HG03378 (cell line): ENCODE measurements around the gene SORD.
"Not testable (repeated sequence)": the region's sequence is repeated elsewhere in the genome, so short reads cannot be mapped to it uniquely, and the experiment has no call there.

Experiments used
- ATAC-seq: cut with Tn5 transposase; IDR thresholded peaks from one replicate; pipeline ENCODE4 v1.9.1; 2021; ENCODE audit warnings: mild to moderate bottlenecking, moderate library complexity; ENCODE audit not compliant: unreplicated experiment

The SORD gene

DNA sequence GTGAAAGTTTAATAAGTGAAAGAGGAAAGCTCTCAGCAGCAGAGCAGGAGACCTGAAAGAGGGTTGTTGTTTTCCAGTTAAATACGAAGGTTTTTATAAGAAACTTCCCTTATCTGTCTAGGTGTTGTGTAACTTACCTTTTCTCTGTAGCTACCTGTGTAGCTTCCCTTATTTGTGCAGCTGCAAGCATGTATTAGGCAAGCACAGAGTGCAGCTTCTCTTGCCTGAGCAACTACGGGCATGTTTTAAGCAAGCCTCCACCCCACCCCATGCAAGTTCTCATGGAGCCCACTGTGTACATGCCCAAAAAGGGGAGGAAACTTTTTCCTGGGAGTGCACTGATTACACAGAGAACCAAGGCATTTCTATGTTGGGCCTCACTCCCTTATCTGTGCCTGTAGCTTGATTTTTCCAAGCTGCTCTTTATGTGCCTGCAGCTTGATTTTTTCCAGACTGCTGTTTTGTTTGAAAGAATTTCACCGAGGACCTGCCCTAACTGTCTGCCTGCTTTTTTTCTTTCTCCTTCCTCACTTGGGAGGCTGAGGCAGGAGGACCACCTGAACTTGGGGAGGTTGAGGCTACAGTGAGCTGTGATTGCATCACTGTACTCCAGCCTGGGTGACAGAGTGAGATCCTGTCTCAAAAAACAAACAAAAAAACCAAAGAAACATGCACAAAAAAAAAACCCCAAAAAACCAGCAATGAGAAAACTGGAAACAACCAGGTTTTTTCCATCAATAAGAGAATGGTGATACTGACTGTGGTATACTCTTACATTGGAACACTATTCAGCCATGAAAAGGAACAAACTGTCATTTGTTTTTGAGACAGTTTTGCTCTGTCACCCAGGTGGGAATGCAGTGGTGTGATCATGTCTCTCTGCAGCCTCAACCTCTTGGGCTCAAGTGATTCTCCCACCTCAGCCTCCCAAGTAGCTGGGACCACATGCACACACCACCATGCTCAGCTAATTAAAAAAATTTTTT, 36.0 kb downstream of the SORD start:
- not testable (repeated sequence) for ATAC-seq

DNA sequence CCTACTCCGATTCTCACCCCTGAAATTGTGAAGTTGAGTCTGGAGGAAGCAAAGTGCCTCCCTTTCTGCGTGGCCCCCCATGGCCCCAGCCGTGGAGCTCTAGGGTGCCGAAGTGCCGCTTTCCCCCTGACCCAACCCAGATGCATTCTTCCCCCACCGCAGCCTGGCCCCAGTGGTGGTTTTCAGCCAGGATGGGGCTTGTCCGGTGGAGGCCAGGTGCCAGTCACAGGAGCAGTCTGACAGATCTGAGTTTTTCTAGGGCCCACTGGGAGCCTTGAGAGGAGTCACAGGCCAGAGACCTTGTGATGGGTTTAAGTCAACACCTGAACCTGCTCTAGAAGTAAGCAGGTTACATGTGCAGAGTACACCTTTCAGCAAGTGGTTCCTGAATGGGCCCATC, 39.3 kb downstream of the SORD start:
- ATAC-seq, result not testable (repeated sequence)

DNA sequence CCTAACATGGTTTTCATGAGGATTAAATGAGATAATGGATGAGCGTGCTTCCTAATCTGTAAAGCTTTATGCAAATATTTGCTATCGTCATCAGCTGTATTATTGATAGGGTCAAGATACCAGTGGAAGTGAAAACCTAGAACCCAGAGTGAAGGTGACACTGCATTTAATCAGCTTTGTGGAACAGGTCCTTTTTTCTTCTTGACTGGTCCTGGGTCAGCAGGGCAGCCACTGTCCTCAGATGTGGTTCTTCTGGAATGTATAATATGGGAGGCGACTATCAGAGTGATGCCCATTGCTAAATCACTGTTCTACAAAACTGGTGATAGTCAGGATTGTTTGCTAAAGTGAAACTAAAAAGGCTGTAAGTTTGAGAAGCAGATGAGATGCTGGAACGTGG, 41.4 kb downstream of the SORD start:
- no peak for ATAC-seq

DNA sequence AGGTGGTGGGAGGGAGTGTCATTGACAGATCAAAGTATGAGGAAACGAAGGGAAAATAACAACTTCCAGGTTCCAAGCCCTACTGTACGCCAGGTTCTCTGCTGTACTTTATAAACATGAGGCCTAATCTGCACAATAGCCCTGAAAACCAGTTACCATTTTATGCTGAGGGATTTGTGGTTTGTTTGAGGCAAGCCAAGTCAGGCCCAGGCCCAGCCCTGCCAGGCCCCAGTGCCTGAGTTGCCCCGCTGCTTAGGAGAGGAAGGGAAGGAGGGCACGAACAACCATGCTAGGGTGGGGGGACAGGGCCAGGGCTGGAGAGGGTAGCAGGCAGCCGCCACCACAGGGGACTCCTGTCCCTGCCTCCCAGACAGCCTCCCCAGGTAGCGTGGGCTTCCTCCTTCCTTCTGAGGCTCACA, 47.0 kb downstream of the SORD start:
- ATAC-seq, result not testable (repeated sequence)

DNA sequence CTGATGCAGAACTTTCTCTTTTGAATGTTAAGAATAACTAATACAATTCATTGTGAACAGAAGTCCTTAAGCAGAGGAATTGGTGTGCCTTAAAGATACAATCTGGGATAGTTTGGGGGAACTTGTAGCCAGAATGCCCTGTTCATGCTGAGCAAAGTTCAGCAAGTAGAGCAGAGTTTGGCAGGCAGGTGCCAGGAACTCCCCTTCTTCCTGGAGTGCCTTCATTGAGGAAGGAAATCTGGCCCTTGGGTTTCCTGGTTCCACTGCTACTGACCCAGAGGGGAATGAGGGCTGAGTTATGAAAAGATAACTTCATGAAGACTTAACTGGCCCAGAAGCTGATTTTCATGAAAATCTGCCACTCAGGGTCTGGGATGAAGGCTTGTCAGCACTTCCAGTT, 50.6 kb downstream of the SORD start:
- ATAC-seq, result not testable (repeated sequence)

DNA sequence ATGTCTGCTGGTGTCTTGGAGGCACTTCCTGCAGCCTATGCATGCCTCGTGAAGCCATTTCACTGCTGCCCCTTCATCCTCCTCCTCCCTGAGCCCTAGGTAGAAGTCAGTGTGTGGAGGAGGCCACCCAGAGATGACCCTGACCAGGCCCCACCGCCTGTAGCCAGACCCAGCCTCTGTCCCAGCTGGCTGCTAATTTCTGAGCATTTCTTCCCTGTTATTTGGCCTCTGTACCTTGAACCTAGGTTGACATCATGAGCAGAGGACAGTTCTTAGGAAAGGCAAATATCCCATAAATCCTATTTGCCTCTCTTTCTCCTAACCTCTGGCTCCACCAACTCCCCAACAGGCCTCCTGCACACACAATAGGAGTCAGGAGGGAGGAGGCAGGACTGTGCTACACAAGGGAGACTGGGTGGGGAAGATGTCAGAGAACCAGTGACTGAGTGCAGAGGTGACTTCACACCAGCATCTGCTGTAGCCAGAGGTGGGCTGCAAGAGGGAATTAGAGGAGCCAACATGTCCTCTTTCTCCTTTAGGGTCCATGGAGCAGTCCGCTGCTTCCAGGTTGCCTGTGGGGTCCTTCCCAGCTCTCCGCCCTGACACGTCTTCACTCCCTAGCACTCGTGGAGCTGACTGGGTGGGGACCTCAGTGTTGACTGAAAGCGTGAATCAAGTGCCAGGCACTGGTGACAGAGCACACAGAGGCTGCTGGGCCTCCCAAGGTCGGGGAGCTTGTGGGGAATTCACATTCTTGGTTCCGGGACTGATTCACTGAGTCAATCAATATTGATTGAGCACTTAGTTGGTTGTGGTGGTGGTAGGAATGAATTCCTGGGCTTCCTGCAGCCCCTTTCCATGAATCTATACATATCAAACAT, 52.7 kb downstream of the SORD start:
- not testable (repeated sequence) for ATAC-seq

DNA sequence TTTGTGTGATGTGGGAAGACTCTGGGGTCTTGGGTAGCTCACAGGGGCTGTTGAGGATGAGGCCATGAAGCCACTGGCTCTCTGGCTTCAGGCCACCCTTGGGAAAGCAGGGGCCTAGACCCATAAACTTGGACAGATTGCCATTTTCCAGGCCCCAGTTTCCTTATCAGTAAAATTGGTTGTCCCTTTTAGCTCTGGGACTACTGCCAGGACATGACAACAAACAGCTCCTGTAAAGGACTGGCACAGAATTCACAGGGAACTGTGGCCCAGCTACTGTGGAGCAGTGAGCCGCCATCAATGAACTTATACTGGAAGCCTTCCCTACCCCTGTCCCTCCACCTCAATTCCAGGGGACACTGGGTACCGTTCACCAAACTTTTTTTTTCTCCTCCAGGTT, 54.4 kb downstream of the SORD start:
- ATAC-seq, result not testable (repeated sequence)

DNA sequence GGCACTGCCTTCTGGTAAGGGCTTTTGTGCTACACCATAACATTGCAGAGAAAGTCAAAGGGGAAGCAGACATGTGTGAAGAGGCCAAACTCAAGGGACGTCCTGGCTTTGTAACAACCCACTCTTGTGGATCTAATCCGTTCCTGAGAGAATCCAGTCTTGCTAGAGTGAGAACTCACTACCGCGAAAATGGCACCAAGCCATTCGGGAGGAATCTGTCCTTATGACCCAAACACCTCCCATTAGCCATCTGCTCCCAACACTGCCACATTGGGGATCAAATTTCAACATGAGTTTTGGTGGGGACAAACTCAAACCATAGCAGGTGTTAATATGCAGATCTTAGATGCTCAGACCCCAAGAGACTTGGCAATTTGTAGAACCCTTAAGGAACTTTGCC, 56.2 kb downstream of the SORD start:
- ATAC-seq, result not testable (repeated sequence)

DNA sequence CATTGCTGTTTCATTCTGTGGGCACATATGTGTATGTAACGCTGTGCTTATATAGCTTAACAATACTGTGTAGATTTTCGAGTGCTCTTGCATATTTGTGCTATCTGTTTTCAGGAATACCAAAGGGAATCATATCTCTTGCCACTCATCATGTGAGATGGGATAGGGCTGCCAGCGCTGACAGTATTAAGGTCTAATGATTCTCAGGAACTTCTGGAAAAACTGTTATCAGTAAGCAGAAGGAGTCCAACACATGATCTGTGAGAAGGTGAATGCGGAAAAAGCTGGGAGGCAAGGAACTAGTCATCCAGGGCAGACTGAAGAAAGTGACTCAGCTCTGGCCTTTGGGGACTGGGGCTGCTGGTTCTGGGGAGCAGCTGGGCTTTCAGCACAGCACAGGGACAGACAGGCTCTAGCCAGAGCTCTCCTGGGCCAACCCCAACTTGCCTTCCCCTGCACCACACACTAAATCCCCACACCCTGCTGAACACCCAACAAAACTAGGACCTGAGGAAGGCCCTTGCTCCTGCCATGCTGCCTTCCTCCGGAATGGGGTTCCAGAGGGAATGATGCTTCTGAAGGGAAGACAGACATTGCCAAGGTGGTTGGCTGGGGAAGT, 56.7 kb downstream of the SORD start:
- not testable (repeated sequence) for ATAC-seq

DNA sequence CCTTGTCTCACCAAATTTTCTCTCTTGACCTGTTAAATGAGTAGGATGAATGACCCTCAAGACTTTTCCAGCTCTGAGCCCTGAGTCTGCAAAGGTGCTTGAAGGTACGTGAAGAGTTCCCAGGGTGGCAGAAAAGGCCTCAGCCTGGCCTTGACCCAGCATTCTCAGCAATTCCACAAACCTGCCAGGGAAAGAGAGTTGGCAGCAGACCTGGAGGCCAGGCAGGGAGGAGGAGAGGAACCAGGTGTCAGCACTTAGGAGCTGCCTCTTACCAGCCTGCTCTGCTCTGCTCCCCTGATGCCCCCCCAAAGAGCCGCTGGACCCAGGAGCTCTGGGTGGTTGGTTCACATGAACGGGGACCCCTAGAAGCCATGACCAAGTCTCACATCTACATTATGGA, 57.6 kb downstream of the SORD start:
- not testable (repeated sequence) for ATAC-seq

DNA sequence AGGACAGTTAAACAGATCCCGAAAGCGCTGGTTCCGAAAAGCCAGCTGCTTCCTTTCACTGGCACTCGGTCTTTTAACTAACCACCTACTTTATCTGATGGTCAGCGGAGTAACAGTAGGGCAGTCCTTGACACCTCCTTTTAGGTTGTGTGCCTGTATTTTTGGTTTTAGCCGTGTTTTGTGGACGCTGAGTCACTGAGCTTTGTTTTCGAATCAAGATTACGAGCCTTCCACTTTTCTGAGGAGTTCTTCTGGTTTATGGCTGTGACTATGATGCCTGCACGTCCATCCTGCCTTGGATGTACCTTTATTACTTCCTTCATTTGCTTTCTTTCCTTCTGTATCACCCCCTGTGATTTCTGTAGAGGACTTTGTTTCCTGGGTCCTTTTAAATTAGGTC, 59.4 kb downstream of the SORD start:
- ATAC-seq, result not testable (repeated sequence)

DNA sequence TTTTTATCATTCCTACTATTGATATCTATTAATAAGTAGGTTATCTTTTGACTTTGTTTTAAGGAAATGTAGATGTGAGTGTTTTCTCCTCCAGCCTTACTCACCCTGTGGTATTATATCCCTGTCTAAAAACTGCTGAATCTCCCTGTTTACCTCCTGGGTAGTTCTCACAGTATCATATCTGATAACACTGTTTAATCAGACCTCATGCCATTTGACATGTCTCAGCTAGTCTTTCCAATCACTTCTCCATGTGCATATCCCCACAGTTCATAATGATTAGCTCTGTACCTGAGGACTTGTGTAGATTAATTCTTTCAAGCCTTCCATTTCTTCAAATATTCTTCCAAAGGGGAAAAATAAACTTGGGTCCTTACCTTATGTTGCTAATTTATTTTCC, 60.2 kb downstream of the SORD start:
- no peak for ATAC-seq

DNA sequence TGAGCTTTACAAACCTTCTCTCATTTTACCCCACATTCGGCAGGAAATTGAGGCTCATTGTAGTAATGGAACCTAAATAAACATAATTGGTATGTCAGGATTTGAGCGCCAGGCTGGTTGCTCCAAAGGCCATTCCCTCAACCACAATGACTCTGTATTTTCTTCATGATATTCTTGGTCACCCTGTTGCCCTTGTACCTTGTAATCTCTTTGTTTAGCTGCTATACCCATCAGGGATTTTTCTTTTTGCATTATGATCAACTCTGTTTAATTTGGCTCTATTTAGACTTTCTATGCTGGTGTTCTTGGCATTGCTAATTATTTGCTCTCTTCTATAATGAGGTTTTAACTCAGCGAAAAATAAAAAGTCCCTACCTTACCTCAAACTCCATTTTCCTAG, 61.2 kb downstream of the SORD start:
- ATAC-seq, result no peak

DNA sequence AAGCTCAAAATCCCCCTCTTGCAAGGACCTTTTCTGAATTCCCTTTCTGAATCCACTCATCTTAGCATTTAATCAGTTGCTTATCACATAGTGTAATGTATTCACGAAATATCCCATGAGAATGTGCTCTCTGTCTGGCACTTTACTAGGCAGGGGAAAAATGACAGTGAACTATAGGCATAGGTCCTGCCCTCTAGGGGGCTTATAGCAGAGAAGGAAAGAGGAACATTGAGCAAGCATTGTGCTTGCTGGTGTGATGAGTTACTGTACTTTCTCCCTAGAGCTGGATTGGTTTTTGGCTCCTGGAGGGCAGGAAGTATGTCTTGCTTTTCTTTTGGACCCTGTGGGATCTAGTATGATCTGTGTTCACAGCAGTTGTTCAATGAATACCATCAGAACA, 64.5 kb downstream of the SORD start:
- ATAC-seq, result no peak

DNA sequence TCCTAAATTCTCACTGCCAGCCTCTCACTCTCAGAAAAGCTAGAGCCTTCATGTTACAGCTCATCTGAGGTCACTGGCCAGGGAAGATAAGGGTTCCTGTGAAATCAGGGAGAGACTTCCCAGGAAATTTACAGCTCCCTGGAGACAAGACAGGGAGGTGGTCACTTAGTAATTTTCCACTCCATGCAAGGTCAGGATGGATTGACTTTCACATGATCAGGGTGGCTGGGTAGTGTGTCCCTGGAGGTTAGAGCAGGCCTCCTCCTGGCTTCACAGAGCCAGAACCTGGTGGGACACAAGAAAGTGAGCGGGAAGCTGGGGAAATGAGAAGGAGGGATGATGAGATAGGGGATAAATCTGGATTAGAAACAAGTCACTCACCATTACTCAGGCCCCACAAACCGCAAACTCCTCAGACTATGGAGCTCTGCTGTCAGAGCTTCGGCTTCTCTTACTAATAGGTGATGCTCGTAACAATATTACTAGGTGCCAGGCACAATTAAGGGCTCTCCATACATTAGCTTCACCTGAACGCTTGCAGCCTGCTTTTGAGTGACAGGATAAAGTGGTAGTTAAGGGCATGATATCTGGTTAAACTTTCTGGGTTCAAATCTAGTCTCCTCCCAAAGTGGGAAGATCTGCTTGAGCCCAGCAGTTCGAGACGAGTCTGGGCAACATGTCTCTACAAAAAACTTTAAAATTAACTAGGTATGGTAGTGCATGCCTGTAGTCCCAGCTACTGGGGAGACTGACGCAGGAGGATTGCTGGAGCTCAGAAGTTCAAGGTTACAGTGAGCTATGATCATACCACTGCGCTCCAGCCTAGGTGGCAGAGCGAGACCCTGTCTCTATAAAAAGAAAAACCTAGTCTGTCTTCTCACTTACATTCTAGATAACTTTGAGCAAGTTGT, 66.1 kb downstream of the SORD start:
- ATAC-seq, result no peak

DNA sequence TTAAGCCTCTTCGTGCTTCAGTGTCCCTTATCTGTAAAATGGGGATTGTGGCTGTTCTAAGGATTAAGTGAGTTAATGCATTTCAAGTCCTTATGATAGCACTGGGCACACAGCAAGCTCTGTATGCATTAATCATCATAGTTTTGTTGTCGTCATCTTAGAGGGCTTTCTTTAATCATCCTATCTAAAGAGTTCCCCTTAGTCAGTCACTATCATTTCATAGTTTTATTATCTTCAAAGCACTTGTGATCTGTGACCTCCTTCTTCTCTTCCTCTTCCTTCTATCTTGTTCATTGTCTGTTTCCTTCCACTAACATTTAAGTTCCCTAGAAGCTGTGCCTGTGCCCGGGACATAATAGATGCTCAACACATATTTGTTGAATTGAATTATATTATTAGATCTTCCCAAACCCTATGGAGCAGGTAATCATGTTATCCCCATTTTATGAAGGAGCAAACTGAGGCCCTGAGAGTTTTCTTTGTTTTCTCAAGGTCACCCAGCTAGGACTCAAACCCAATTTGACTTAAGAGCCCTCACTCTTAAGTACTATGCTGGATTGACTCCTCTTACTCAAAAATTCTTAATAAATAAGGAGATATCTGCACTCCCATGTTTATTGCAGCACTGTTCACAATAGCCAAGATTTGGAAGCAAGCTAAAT, 66.8 kb downstream of the SORD start:
- ATAC-seq, result no peak

DNA sequence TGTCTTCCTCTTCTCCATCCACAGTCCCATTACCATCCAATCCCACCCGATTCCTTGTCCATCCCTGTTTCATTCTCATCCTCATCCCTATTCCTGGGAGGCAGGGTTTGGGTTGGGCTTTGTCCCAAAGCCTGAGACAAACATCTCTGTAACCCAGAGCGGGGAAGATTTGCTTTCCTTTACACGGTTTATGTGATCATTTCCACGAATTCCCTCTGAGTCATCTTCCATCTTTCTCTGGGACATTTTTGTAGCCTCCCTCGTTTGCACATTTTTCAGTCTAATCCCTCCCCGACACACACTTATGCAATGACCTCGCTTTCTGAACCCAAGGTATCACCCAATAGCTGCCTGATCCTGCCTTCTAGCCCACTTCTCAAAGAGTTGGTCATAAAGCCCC, 68.2 kb downstream of the SORD start:
- ATAC-seq, result no peak

DNA sequence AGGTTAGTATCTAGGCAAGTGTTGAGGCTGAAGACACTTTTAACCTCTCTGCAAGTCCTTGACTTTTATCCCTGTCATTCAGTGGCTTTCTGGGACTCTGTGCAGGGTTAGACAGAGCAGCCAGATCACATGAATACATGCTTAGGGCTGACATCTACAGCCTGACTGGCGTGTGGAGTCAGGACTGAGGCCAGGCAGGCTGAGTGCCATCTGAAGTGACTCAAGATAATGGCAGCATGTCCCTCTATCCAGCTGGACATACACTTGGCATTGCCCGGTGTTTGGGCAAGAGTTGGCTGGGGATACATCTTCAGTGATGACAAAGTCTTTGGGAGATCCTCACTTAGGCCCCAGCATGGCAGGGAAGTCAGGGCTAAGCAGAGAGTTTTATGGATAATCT, 68.6 kb downstream of the SORD start:
- no peak for ATAC-seq

DNA sequence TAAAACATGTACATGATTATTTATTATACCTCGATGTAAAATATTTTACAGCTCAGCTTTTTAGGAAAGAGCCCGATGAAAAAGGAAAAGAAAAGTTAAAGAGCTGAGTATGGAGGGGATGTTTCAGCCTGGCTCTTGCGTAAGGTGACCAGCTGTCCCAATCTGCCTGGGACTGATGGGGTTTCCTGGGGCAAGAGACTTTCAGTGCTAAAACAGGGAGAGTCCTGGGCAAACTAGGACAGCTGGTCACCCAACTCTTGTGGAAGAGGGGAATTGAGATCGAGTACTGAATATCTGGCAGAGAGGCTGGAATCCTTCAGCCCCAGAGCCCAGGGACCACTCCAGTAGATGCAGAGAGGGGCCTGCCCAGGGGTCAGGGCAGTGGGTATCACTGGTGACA, 70.0 kb downstream of the SORD start:
- no peak for ATAC-seq
